GM12875 (cell line): ENCODE data around the gene FRAT1.
A peak's percentile ranks its signal among the peaks of the same experiment; 100 is the strongest.

Source experiments
- H3K4me3 ChIP-seq: one replicate; pipeline ENCODE4 v1.5.1; 2011; ENCODE audit warnings: low read depth, low read length, control low read depth
- TF ChIP-seq, protein P1 (sequence below): IDR thresholded peaks from 2 replicates; pipeline ENCODE4 v1.5.1; 2011; ENCODE audit warnings: low read depth, mild to moderate bottlenecking, control low read depth, inconsistent platforms, low read length, moderate library complexity, borderline replicate concordance; ENCODE audit not compliant: insufficient read depth

The FRAT1 gene, protein sequence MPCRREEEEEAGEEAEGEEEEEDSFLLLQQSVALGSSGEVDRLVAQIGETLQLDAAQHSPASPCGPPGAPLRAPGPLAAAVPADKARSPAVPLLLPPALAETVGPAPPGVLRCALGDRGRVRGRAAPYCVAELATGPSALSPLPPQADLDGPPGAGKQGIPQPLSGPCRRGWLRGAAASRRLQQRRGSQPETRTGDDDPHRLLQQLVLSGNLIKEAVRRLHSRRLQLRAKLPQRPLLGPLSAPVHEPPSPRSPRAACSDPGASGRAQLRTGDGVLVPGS

DNA sequence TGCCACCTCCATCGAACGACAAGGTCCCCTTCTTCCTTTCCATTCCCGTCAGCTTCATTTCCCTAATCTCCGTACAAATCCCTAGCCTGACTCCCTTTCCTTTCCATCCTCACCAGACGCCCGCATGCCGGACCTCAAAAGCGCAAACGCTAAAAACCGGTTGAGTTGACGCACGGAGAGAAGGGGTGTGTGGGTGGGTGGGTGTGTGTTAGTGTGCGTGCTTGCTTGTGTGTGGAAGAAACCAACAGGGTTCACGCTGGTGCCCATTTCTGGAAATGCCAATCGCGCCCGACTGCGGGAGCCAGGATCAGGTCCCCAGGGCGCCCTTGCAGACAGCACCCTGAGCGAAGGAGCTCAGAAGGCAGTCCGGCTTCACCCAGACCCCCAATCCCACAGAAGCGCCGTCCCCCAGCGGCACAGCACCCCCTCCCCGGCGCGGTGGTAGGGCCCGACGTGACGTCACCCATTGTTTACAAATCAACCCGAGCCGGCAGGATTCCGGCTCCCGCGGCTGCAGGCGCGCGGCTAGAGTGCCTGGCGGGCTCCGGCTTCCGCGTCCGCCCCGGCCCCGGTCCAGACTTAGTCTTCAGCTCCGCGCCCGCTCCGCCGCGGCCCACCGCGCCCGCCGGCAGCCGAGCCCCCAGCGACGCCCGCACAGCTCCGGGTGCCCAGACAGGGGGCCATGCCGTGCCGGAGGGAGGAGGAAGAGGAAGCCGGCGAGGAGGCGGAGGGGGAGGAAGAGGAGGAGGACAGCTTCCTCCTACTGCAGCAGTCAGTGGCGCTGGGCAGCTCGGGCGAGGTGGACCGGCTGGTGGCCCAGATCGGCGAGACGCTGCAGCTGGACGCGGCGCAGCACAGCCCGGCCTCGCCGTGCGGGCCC, at the start of gene FRAT1:
Gene FRAT1 (plus strand): TSS at position 500 of the 880 bp plus-strand sequence. CDS start 183 bp downstream, at position 683.
- peak within 1 kb of the TSS; percentile 67 for H3K4me3 ChIP-seq
- TF ChIP-seq, protein P1, sequence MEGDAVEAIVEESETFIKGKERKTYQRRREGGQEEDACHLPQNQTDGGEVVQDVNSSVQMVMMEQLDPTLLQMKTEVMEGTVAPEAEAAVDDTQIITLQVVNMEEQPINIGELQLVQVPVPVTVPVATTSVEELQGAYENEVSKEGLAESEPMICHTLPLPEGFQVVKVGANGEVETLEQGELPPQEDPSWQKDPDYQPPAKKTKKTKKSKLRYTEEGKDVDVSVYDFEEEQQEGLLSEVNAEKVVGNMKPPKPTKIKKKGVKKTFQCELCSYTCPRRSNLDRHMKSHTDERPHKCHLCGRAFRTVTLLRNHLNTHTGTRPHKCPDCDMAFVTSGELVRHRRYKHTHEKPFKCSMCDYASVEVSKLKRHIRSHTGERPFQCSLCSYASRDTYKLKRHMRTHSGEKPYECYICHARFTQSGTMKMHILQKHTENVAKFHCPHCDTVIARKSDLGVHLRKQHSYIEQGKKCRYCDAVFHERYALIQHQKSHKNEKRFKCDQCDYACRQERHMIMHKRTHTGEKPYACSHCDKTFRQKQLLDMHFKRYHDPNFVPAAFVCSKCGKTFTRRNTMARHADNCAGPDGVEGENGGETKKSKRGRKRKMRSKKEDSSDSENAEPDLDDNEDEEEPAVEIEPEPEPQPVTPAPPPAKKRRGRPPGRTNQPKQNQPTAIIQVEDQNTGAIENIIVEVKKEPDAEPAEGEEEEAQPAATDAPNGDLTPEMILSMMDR: no peak

DNA sequence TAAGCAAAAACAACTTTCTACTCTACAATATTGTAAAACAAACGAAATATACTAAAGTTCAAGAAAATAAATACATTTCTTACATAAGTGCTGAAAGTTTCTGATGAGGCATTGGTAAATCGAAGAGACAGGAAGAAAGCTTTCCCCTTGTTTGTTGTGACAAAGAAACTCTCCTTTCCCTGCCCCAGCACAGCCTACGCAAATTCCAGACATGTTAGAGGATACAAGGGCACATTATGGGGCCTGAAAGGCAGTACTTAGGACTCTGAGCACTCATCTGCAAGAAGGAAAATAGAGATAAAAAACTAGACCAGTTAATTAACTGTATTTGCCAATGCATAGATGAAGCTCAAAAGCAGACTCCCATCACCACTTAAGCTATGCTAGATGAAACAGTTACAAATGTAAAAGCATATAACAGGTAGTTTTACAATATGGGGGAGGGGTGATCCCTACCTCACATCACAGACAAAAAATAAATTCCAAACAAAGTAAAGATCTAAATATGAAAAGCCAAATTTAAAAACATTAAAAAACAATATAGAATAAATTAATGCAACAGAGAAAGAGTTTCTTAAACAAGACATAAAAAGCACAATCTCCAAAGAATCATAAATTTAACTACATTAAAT, 48.4 kb upstream of the FRAT1 start:
- TF ChIP-seq, protein P1: no peak
- no peak overlapping the region for H3K4me3 ChIP-seq

DNA sequence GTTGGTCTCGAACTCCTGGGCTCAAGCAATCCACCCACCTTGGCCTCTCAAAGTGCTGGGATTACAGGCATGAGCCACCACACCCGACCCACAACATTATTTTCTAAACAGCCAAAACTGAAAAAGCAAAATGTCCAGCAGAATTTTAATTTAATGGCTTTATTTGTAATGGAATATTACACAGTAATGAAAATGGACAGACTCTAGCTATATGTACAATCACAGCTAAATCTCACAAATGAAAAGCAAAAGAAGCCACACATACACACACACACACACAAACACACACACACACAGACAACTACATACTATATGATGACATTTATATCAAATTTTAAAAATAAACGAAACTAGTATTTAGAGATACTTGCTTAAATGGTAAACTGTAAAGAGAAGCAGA, 45.4 kb upstream of the FRAT1 start:
- TF ChIP-seq, protein P1: no peak
- H3K4me3 ChIP-seq: no peak overlapping the region

DNA sequence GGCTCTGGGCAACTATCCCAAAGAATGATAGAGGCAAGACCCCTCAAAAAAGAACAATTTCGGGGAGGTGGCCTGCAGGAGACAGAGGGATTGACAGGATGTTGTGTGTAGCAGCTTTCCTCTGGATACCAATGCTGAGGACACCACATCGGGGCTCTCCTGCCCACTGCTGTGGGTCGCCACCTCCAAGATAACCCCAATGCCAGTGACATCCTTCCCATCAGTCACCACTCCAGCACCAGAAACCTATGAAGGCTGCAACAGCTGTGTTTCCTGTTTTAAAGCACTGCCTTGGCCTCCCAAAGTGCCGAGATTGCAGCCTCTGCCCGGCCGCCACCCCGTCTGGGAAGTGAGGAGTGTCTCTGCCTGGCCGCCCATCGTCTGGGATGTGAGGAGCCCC, 44.2 kb upstream of the FRAT1 start:
- TF ChIP-seq, protein P1: no peak
- no peak overlapping the region for H3K4me3 ChIP-seq

DNA sequence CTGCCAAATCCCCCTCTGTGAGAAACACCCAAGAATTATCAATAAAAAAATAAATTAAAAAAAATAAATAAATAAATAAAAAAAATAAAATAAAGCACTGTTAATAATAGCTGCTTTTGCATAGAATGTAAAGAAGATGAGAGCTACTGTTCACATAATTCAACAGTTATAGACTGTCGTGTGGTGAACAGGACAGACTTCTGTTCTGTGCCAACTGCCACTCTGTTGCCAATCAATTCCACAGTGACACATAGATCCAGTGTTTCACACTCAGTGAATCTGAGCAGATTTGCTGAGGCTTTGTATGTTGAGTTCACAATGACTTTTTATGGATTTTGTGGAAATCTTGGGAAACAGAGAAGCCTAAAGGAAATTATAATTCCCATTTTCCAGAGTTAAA, 41.5 kb upstream of the FRAT1 start:
- H3K4me3 ChIP-seq: no peak overlapping the region

DNA sequence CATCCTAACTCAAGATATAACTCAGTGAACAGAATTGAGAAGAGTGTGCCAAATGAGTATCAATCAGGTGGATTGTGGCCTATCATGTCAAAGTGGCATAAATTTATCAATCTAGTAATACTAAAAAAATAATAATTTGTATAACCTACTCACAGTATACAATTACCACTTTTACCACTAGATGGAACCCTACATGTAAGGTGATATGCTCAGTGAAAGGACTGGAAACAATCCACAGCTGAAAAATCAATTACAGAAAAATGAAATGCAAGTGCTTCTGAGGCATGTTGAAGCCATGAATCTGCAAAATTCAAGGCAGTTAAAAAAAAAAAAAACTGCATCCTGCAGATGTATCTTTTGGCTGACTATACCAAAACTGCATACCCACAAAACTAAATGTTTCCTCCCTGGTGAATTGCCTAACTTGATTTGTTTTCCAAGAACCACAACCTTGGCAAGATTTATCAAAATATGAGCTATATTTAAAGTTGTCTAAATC, 40.5 kb upstream of the FRAT1 start:
- no peak overlapping the region for H3K4me3 ChIP-seq
- TF ChIP-seq, protein P1: peak; percentile 36; the same call in 1 of the 2 replicates

More for the DNA sequence above, 41.5 kb upstream of the FRAT1 start:
- TF ChIP-seq, protein P1: no peak
